Measurements from ENCODE around the gene ORAI3.

Gene ORAI3

GRCh38 chr16:30976486-30976885, 27.6 kb downstream of the ORAI3 start:
- H3K4me3 ChIP-seq (ENCODE audit: low read depth, low read length), result no peak overlapping the region
- in situ Hi-C loops (cut with HindIII; ENCODE audit: low sequenced_read_pairs), result no loop called here
- DNase-seq (ENCODE audit: low read depth, low spot score), result no peak
- TF ChIP-seq CTCF (IDR thresholded peaks at IDR 0.05; ENCODE audit: low read depth, low read length), result no peak

GRCh38 chr16:30977502-30977901, 28.6 kb downstream of the ORAI3 start:
- TF ChIP-seq CTCF (IDR thresholded peaks at IDR 0.05; ENCODE audit: low read depth, low read length), result peak; percentile 39
- DNase-seq (ENCODE audit: low read depth, low spot score), result no peak
- in situ Hi-C loops (cut with HindIII; ENCODE audit: low sequenced_read_pairs), result no loop called here

GRCh38 chr16:30979170-30980022, 30.5 kb downstream of the ORAI3 start:
- in situ Hi-C loops (cut with HindIII; ENCODE audit: low sequenced_read_pairs), result no loop called here
- DNase-seq (ENCODE audit: low read depth, low spot score), result no peak
- TF ChIP-seq CTCF (IDR thresholded peaks at IDR 0.05; ENCODE audit: low read depth, low read length), result no peak
- H3K4me3 ChIP-seq (ENCODE audit: low read depth, low read length), result no peak overlapping the region

More at GRCh38 chr16:30977502-30977901, 28.6 kb downstream of the ORAI3 start:
- no peak overlapping the region for H3K4me3 ChIP-seq (ENCODE audit: low read depth, low read length)

GRCh38 chr16:30980023-30980371, 31.1 kb downstream of the ORAI3 start:
- no peak overlapping the region for H3K4me3 ChIP-seq (ENCODE audit: low read depth, low read length)
- no peak for TF ChIP-seq CTCF (IDR thresholded peaks at IDR 0.05; ENCODE audit: low read depth, low read length)
- in situ Hi-C loops (cut with HindIII; ENCODE audit: low sequenced_read_pairs), result no loop called here
- DNase-seq (ENCODE audit: low read depth, low spot score), result no peak

GRCh38 chr16:30980434-30980833, 31.6 kb downstream of the ORAI3 start:
- no peak for DNase-seq (ENCODE audit: low read depth, low spot score)
- no peak overlapping the region for H3K4me3 ChIP-seq (ENCODE audit: low read depth, low read length)
- no peak for TF ChIP-seq CTCF (IDR thresholded peaks at IDR 0.05; ENCODE audit: low read depth, low read length)
- in situ Hi-C loops (cut with HindIII; ENCODE audit: low sequenced_read_pairs), result no loop called here

- DNase-seq (ENCODE audit: low read depth, low spot score), result no peak
- in situ Hi-C loops (cut with HindIII; ENCODE audit: low sequenced_read_pairs), result no loop called here
- no peak for TF ChIP-seq CTCF (IDR thresholded peaks at IDR 0.05; ENCODE audit: low read depth, low read length)
- no peak overlapping the region for H3K4me3 ChIP-seq (ENCODE audit: low read depth, low read length)
Measured at GRCh38 chr16:30980959-30981358, 32.1 kb downstream of the ORAI3 start.
